Body of pancreas (tissue), 4 donors: ENCODE data around the gene RNGTT. TPM values are rescaled to one million over a fixed set of nuclear protein-coding genes. Genes with fewer than 3 reads are reported as not detected.

ENCODE experiments used
- ATAC-seq: fragments of 150-250 bp; one replicate; pipeline ENCODE4 v1.9.1; 2016
- DNase-seq, 4 donors: peaks; one replicate each; pipeline ENCODE4 v3.0.0-alpha.2; 2019
- H3K27ac ChIP-seq, 4 donors: fragments of 200-600 bp; sonication (generic); 1 replicate in 3 of 4; 2 replicates in 1 of 4; pipeline versions ENCODE4 v1.5.1 to v1.6.1; 2016 to 2019; ENCODE audit warnings: mild to moderate bottlenecking in 1 of 4, mixed read lengths in 1 of 4, moderate library complexity in 1 of 4
- H3K27me3 ChIP-seq, 2 donors: fragments of 200-600 bp; sonication (generic); one replicate each; pipeline ENCODE4 v1.6.0; 2016; ENCODE audit warnings: mild to moderate bottlenecking in 1 of 2
- H3K36me3 ChIP-seq, 2 donors: fragments of 200-600 bp; sonication (generic); replicated peaks in 1 of 2; 2 replicates each; pipeline ENCODE4 v1.5.1; 2016; ENCODE audit warnings: low read depth in 2 of 2; ENCODE audit not compliant: insufficient read depth in 1 of 2
- H3K4me1 ChIP-seq: fragments of 200-600 bp; sonication (generic); one replicate; pipeline ENCODE4 v1.6.0; 2016
- H3K4me3 ChIP-seq, 2 donors: fragments of 200-600 bp; sonication (generic); 1 replicate in 1 of 2; 2 replicates in 1 of 2; pipeline ENCODE4 v1.5.1; 2016 to 2019
- H3K9me3 ChIP-seq, 3 donors: fragments of 200-600 bp; sonication (generic); 1 replicate in 2 of 3; 2 replicates in 1 of 3; pipeline ENCODE4 v1.5.1; 2016
- POLR2A ChIP-seq, 3 donors: fragments of 450-650 bp; IDR thresholded peaks; one replicate each; pipeline ENCODE4 v1.6.1; 2016; ENCODE audit warnings: antibody characterized with exemption in 3 of 3, mild to moderate bottlenecking in 2 of 3
- WGBS, 2 donors: methylation state at CpG; one replicate each; pipeline ENCODE4 v1.1.5; 2017; 5-methylcytosine and 5-hydroxymethylcytosine counted together
- intact Hi-C: fragments of 100-400 bp; cut with DNase I; formaldehyde crosslinking; loops from one replicate; pipeline ENCODE4 v1.15.1; 2023
- total RNA-seq, 2 donors: library from RNA; depleted of rRNA; stranded (reverse); fragments of >200 nt; gene quantifications; one replicate each; pipeline ENCODE4 v1.1.0, GENCODE V29; 2016
- TF ChIP-seq, protein P1 (sequence below), 7 experiments: fragments of 450-650 bp in 4 of 7; fragments of 200-600 bp in 3 of 7; sonication (generic) in 3 of 7; IDR thresholded peaks; one replicate each; pipeline ENCODE4 v1.5.1; 2016 to 2019; ENCODE audit warnings: antibody characterized with exemption in 7 of 7

The RNGTT gene
- total RNA-seq, result 10 to 100 TPM in 1 of 2 donors, 1 to 10 TPM in 1; 9.9 to 15.2 TPM

- Histone ChIP-seq H3K36me3 (no peaks in the 10 kb centered on the region), H3K27ac (peak within 1 kb of the TSS; percentile 65 to 87 (median 76)), H3K4me3 (peak within 1 kb of the TSS; percentile 92 to 96), H3K27me3 (no peaks in the 10 kb centered on the region), H3K9me3 (peaks cover 0 to 2% (median 0%) of the 10 kb centered on the region in 3 donors), H3K4me1 (peaks cover 17% of the 10 kb centered on the region)
- intact Hi-C loops, result no loop called here
- peak in 2 of 3 donors; percentile 70 to 76 for TF ChIP-seq POLR2A (IDR thresholded peaks at IDR 0.05)
- TF ChIP-seq, protein P1, sequence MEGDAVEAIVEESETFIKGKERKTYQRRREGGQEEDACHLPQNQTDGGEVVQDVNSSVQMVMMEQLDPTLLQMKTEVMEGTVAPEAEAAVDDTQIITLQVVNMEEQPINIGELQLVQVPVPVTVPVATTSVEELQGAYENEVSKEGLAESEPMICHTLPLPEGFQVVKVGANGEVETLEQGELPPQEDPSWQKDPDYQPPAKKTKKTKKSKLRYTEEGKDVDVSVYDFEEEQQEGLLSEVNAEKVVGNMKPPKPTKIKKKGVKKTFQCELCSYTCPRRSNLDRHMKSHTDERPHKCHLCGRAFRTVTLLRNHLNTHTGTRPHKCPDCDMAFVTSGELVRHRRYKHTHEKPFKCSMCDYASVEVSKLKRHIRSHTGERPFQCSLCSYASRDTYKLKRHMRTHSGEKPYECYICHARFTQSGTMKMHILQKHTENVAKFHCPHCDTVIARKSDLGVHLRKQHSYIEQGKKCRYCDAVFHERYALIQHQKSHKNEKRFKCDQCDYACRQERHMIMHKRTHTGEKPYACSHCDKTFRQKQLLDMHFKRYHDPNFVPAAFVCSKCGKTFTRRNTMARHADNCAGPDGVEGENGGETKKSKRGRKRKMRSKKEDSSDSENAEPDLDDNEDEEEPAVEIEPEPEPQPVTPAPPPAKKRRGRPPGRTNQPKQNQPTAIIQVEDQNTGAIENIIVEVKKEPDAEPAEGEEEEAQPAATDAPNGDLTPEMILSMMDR (IDR thresholded peaks at IDR 0.05), result peak in 2 of 7 experiments; percentile 10 to 12
- DNase-seq (peak; percentile 99), ATAC-seq (peak; percentile 100)
- WGBS, 2 donors, result 0% methylated on average over 26 to 69 of the region's 74 CpGs
Measured at GRCh38 chr6:88963139-88964090, at the start of gene RNGTT. TSS of gene RNGTT (minus strand) at chr6:88963618. CDS start at chr6:88963409, 209 bp downstream.

DNA sequence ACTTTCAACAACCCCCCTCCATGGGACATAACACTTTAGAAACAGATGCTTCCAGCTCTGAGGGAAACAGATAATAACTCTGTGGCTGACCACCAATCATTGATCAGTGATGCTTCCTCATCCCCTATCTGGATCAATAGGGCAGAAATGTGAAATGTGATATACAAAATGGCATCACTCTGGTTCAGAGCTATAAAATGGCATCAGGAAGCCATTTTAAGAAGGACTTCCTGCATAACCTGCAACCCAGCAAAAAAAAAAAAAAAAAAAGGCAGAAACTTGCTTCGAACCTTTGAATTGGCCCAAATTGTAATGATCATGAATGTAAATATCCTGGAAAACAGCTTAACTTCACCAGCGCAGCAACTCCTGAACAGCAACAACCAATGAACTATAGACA lies 48.0 kb upstream of the RNGTT start:
- DNase-seq (no peak), ATAC-seq (no peak)
- WGBS, 2 donors, result 94 to 98% methylated on average over 2 of the region's 2 CpGs
- no peaks in the 10 kb centered on the region for H3K9me3 ChIP-seq
- no peak overlapping the region for H3K4me3 ChIP-seq
- no peaks in the 10 kb centered on the region for H3K27me3 ChIP-seq
- no peak overlapping the region for H3K27ac ChIP-seq
- no peaks in the 10 kb centered on the region for H3K4me1 ChIP-seq
- H3K36me3 ChIP-seq, result no peaks in the 10 kb centered on the region
- intact Hi-C loops, result no loop called here
- TF ChIP-seq, protein P1 (IDR thresholded peaks at IDR 0.05), result no peak
- TF ChIP-seq POLR2A (IDR thresholded peaks at IDR 0.05), result no peak

- ATAC-seq, result no peak
- Histone ChIP-seq H3K9me3 (no peaks in the 10 kb centered on the region), H3K27ac (no peak overlapping the region), H3K4me3 (no peak overlapping the region), H3K27me3 (no peaks in the 10 kb centered on the region), H3K36me3 (no peaks in the 10 kb centered on the region), H3K4me1 (no peaks in the 10 kb centered on the region)
- intact Hi-C loops, result no loop called here
- WGBS, 2 donors, result 66 to 96% methylated on average over 2 of the region's 2 CpGs
- no peak for TF ChIP-seq POLR2A (IDR thresholded peaks at IDR 0.05)
- TF ChIP-seq, protein P1 (IDR thresholded peaks at IDR 0.05), result no peak
- DNase-seq, result no peak
Measured at GRCh38 chr6:89010825-89011224, 47.4 kb upstream of the RNGTT start.

DNA sequence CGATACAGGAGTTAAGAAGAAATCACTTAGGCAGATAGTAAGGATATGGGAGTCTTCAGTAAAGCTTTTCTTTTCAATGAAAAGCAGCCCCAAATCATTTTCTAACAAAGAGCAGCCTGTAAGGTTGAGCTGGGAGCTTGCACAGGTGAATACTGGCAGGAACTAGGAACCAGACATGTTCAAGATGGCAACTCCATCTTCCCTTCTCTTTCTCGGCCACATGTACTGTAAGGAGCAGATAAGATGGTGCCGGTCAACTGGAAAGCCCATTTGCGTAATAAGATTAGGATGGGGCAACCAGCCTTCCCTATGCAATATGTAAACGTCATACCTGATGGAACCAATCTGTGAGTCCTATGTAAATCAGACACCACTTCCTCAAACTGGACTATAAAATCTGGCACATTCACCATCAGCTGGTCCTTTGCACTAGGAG lies 46.2 kb upstream of the RNGTT start:
- TF ChIP-seq, protein P1 (IDR thresholded peaks at IDR 0.05), result no peak
- TF ChIP-seq POLR2A (IDR thresholded peaks at IDR 0.05), result no peak
- DNase-seq, result no peak
- Histone ChIP-seq H3K27ac (no peak overlapping the region), H3K9me3 (no peaks in the 10 kb centered on the region), H3K27me3 (no peaks in the 10 kb centered on the region), H3K4me3 (no peak overlapping the region), H3K36me3 (no peaks in the 10 kb centered on the region), H3K4me1 (no peaks in the 10 kb centered on the region)
- WGBS, 2 donors, result 73 to 79% methylated on average over 5 of the region's 5 CpGs
- intact Hi-C loops, result no loop called here
- ATAC-seq, result no peak
